PC-9 (cell line): ENCODE data around the gene MOB3A.

Source experiments
- CTCF ChIP-seq: fragments of 200-600 bp; sonication (generic); conservative IDR thresholded peaks from 2 replicates; pipeline ENCODE4 v1.6.1; 2017; ENCODE audit warnings: mixed run types, antibody characterized with exemption, mild to moderate bottlenecking, moderate library complexity
- EZH2 ChIP-seq: fragments of 200-600 bp; sonication (generic); IDR thresholded peaks from 2 replicates; pipeline ENCODE4 v1.8.0; 2017; ENCODE audit warnings: antibody characterized with exemption, low read depth

- no peak for TF ChIP-seq CTCF
- no peak for TF ChIP-seq EZH2
Measured at GRCh38 chr19:2099937-2100718, 4.0 kb upstream of the MOB3A start.
